ENCODE data around the gene PIGQ.

GRCh38 chr16:578870-579405 is 9.2 kb downstream of the PIGQ start:
- TF ChIP-seq CTCF (IDR thresholded peaks at IDR 0.05) (peak; percentile 92), POLR2AphosphoS5 (IDR thresholded peaks at IDR 0.05; ENCODE audit: low read depth, low read length) (no peak), REST (IDR thresholded peaks at IDR 0.05; ENCODE audit: insufficient read depth in 1 of 2, low read depth in 2 of 2, low read length in 1 of 2) (0 out of 4 replicates have a peak, but pooled peaks of 1 of the 2 experiments have one; percentile 36), TCF7L2 (IDR thresholded peaks at IDR 0.05; ENCODE audit: low read depth, low read length) (no peak), SIN3A (IDR thresholded peaks at IDR 0.05; ENCODE audit: borderline replicate concordance, insufficient read depth, low read depth, low read length) (no peak)
